ENCODE measurements around the gene BMP8B. TPM values are rescaled to one million over a fixed set of nuclear protein-coding genes. Genes with fewer than 3 reads are reported as not detected.
"Not testable (repeated sequence)": the region's sequence is repeated elsewhere in the genome, so short reads cannot be mapped to it uniquely, and the experiment has no call there.

BMP8B gene
- total and polyA plus RNA-seq, 7 donors: 0.06 to 0.25 (median 0.15) TPM

- no peak overlapping the region for H3K27ac ChIP-seq
- intact Hi-C loops (cut with DNase I): no loop called here
- peaks cover 5% of the 10 kb centered on the region for H3K4me1 ChIP-seq
- DNase-seq: no peak
- TF ChIP-seq, protein P1, sequence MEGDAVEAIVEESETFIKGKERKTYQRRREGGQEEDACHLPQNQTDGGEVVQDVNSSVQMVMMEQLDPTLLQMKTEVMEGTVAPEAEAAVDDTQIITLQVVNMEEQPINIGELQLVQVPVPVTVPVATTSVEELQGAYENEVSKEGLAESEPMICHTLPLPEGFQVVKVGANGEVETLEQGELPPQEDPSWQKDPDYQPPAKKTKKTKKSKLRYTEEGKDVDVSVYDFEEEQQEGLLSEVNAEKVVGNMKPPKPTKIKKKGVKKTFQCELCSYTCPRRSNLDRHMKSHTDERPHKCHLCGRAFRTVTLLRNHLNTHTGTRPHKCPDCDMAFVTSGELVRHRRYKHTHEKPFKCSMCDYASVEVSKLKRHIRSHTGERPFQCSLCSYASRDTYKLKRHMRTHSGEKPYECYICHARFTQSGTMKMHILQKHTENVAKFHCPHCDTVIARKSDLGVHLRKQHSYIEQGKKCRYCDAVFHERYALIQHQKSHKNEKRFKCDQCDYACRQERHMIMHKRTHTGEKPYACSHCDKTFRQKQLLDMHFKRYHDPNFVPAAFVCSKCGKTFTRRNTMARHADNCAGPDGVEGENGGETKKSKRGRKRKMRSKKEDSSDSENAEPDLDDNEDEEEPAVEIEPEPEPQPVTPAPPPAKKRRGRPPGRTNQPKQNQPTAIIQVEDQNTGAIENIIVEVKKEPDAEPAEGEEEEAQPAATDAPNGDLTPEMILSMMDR (IDR thresholded peaks at IDR 0.05): no peak
- no peaks in the 10 kb centered on the region for H3K9me3 ChIP-seq
- no peak overlapping the region for H3K4me3 ChIP-seq
- ATAC-seq: no peak
- 83 to 88% (median 86%) methylated on average over 14 of the region's 14 CpGs for WGBS, 3 donors
- H3K27me3 ChIP-seq (ENCODE audit: insufficient read depth in 3 of 3, low read length in 2 of 3): no peaks in the 10 kb centered on the region
- H3K36me3 ChIP-seq (ENCODE audit: insufficient read depth in 1 of 2, low read depth in 1 of 2): no peaks in the 10 kb centered on the region
These were observed 14.0 kb upstream of the BMP8B start for GRCh38 chr1:39802496-39803260.

DNA sequence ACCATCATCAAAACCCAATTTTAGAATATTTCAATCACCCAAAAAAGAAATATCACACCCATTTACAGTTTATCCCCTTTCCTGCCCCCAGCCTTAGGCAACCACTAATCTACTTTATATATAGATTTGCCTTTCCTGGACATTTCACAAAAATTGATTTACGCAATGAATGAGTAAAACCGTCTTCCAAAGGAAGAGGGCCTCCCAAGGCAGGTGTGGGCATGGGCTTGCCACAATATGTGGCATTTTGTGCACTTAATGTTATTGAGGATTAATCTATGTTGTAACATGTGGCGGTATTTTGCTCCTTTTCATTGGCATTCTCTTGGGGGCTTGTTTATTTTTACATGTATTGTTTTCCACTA is 11.8 kb upstream of the BMP8B start:
- ATAC-seq: no peak
- Histone ChIP-seq H3K27me3 (ENCODE audit: insufficient read depth in 3 of 3, low read length in 2 of 3) (no peaks in the 10 kb centered on the region), H3K27ac (peak overlapping the region; percentile 66), H3K4me1 (peaks cover 5% of the 10 kb centered on the region), H3K9me3 (no peaks in the 10 kb centered on the region), H3K4me3 (no peak overlapping the region), H3K36me3 (ENCODE audit: insufficient read depth in 1 of 2, low read depth in 1 of 2) (no peaks in the 10 kb centered on the region)
- TF ChIP-seq, protein P1 (IDR thresholded peaks at IDR 0.05): no peak
- DNase-seq: no peak
- intact Hi-C loops (cut with DNase I): no loop called here
- 80 to 85% (median 82%) methylated on average over 3 of the region's 3 CpGs for WGBS, 3 donors

DNA sequence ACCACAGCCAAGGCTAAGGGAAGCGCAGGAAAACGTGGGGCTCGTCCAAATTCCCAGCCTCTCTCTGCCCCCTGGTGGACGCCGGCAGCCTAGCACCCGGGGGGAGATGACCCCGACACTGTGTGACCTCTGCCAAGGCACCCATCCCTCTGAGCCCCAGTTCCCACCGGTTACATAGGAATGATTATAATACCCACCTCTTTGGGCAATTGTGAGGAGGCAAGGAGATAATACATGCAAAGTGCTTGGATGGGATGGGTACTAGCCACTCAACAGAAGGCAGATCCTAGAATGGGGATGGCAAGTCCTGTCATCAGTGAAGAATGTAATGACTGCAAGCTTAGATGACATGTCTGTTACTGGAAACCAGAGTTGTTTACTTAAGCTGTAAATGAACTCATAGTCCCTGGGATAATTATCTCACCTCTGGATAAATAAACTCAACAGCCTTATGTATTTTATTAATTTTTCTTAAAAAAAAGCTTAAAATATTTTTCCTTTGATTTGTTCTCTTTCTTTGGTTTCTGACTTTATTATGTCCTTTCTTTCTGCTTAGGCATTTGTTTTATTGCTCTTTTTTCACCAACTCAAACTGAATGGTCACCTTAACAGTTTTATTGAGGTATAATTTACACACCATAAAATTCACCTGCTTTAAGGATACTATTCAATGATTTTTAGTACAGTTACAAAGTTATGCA is 11.3 kb upstream of the BMP8B start:
- H3K4me1 ChIP-seq: peaks cover 5% of the 10 kb centered on the region
- TF ChIP-seq, protein P1 (IDR thresholded peaks at IDR 0.05): peak; percentile 77
- peak overlapping the region; percentile 0 for H3K4me3 ChIP-seq
- H3K36me3 ChIP-seq (ENCODE audit: insufficient read depth in 1 of 2, low read depth in 1 of 2): no peaks in the 10 kb centered on the region
- no peaks in the 10 kb centered on the region for H3K27me3 ChIP-seq (ENCODE audit: insufficient read depth in 3 of 3, low read length in 2 of 3)
- ATAC-seq (peak; percentile 89 to 93 (median 92)), DNase-seq (peak; percentile 63 to 82)
- H3K9me3 ChIP-seq: no peaks in the 10 kb centered on the region
- H3K27ac ChIP-seq: peak overlapping the region; percentile 66
- intact Hi-C loops (cut with DNase I): no loop called here
- WGBS, 3 donors: 2 to 5% (median 3%) methylated on average over 8 of the region's 8 CpGs

DNA sequence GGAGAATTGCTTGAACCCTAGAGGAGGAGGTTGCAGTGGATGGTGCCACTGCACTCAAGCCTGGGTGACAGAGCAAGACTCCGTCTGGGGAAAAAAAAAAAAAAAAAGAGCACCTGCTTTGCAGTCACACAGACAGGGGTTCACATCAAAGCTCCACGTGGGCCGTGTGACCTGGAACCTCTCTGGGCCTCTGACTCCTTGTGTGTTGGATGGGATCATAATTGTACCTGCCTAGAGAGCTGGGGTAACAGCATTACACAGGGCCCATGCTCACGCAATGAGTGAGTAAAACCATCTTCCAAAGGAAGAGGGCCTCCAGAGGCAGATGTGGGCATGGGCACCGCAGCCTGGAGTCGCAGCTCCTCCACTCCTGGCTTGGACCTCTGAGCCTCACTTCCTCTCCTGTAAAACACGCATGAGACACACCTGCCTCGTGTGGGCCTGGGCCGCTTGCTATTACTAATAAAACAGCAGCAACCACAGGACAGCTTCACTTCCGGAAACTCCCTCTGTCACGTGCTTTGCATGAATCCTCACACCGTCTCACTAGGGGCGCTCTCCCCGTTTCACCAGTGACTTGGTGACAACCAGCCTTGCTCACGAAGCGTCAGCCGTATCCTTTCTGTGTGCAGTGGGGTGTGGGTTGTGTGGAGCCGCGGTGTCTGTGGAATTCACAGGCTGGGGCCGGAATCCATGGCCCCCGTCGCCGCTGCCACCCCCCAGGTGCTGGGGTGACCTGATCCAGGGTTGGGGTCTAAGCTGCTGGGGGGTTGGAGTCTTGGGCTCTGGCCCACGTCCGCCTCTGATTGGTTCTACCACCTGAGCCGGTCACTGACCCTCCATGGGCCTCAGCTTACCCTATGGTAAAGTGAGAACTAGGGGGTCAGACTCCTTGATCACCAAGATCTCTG is 10.4 kb upstream of the BMP8B start:
- H3K27ac ChIP-seq: peak overlapping the region; percentile 66
- H3K27me3 ChIP-seq (ENCODE audit: insufficient read depth in 3 of 3, low read length in 2 of 3); H3K9me3 ChIP-seq; H3K4me1 ChIP-seq; intact Hi-C loops (cut with DNase I); H3K36me3 ChIP-seq (ENCODE audit: insufficient read depth in 1 of 2, low read depth in 1 of 2): not testable (repeated sequence)
- DNase-seq (peak; percentile 59 to 84), ATAC-seq (peak; percentile 65 to 83 (median 75))
- WGBS, 3 donors: 50 to 62% (median 55%) methylated on average over 19 to 22 of the region's 26 CpGs
- H3K4me3 ChIP-seq: peak overlapping the region; percentile 0

DNA sequence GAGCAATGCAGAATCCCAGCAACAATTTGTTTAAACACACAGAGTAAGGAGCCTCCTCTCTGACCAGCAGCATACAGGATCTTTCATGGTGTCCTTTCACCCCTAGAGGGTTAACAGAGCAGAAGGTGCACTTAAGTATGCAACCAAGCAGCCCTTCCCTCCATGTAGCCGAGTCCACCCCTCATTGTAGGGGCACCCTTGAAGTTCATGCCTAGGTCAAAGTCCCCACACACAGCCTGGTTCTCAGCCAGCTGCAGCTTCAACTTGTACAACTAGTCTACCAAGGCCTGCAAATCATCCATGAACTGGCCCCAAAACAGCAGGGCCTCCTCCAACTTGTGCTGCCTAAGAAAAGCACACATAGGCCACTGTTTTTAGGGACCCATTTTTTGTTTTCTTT is 7.0 kb upstream of the BMP8B start:
- TF ChIP-seq, protein P1 (IDR thresholded peaks at IDR 0.05): no peak
- intact Hi-C loops (cut with DNase I): no loop called here
- ATAC-seq (no peak), DNase-seq (no peak)
- H3K4me1 ChIP-seq: peaks cover 5% of the 10 kb centered on the region
- no peaks in the 10 kb centered on the region for H3K27me3 ChIP-seq (ENCODE audit: insufficient read depth in 3 of 3, low read length in 2 of 3)
- no peak overlapping the region for H3K27ac ChIP-seq
- H3K9me3 ChIP-seq: no peaks in the 10 kb centered on the region
- no peaks in the 10 kb centered on the region for H3K36me3 ChIP-seq (ENCODE audit: insufficient read depth in 1 of 2, low read depth in 1 of 2)
- no peak overlapping the region for H3K4me3 ChIP-seq
- 43 to 51% (median 48%) methylated on average over 1 of the region's 1 CpG for WGBS, 3 donors
